Lower leg skin (tissue), 4 donors: ENCODE measurements around the gene TTC1. TPM values are rescaled to one million over a fixed set of nuclear protein-coding genes. Genes with fewer than 3 reads are reported as not detected.

ENCODE experiments used
- DNase-seq, 2 donors: peaks; one replicate each; pipeline ENCODE4 v3.0.0-alpha.2; 2019; ENCODE audit warnings: low spot score in 2 of 2
- H3K4me3 ChIP-seq: fragments of 200-600 bp; sonication (generic); 2 replicates; pipeline ENCODE4 v1.5.1; 2017; ENCODE audit warnings: mild to moderate bottlenecking, low read depth; ENCODE audit not compliant: poor library complexity, severe bottlenecking
- POLR2A ChIP-seq, 2 donors: fragments of 450-650 bp; IDR thresholded peaks; one replicate each; pipeline ENCODE4 v1.6.1; 2016 to 2017; ENCODE audit warnings: antibody characterized with exemption in 2 of 2, mild to moderate bottlenecking in 1 of 2, moderate library complexity in 1 of 2
- WGBS, 2 donors: methylation state at CpG; one replicate each; pipeline ENCODE4 v1.1.5; 2018; 5-methylcytosine and 5-hydroxymethylcytosine counted together
- intact Hi-C: fragments of 100-400 bp; cut with DNase I; formaldehyde crosslinking; loops from one replicate; pipeline ENCODE4 v1.15.0; 2023; ENCODE audit warnings: low total_unique reads
- total RNA-seq, 4 donors: library from RNA; depleted of rRNA; stranded (reverse); fragments of >200 nt; gene quantifications; one replicate each; pipeline ENCODE4 v1.1.0, GENCODE V29; 2016
- TF ChIP-seq, protein P1 (sequence below), 3 donors: fragments of 450-650 bp; IDR thresholded peaks; one replicate each; pipeline ENCODE4 v1.5.1; 2016; ENCODE audit warnings: antibody characterized with exemption in 3 of 3, mild to moderate bottlenecking in 3 of 3, moderate library complexity in 2 of 3

TTC1 gene
- total RNA-seq, 4 donors from 2014 or later: 28.5 to 39.3 (median 36.2) TPM

DNA sequence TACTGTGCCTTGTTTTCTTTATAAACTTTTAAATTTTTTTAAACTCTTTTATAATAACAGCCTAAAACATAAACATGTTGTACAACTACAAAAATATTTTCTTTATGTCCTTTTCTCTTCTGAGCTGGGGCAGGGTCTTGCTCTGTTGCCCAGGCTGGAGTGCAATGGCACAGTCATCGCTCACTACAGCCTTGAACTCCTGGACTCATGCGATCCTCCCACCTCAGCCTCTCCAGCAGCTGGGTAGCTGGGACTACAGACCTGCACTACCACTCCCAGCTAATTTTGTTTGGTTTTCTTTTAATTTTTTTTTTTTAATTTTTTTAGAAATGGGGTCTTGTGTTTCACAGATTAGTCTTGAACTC lies 31.5 kb downstream of the TTC1 start:
- DNase-seq: no peak
- no peak for TF ChIP-seq POLR2A (IDR thresholded peaks at IDR 0.05)
- TF ChIP-seq, protein P1, sequence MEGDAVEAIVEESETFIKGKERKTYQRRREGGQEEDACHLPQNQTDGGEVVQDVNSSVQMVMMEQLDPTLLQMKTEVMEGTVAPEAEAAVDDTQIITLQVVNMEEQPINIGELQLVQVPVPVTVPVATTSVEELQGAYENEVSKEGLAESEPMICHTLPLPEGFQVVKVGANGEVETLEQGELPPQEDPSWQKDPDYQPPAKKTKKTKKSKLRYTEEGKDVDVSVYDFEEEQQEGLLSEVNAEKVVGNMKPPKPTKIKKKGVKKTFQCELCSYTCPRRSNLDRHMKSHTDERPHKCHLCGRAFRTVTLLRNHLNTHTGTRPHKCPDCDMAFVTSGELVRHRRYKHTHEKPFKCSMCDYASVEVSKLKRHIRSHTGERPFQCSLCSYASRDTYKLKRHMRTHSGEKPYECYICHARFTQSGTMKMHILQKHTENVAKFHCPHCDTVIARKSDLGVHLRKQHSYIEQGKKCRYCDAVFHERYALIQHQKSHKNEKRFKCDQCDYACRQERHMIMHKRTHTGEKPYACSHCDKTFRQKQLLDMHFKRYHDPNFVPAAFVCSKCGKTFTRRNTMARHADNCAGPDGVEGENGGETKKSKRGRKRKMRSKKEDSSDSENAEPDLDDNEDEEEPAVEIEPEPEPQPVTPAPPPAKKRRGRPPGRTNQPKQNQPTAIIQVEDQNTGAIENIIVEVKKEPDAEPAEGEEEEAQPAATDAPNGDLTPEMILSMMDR (IDR thresholded peaks at IDR 0.05): no peak
- intact Hi-C loops: no loop called here
- H3K4me3 ChIP-seq: no peak overlapping the region
- 98 to 100% methylated on average over 2 of the region's 2 CpGs for WGBS, 2 donors

DNA sequence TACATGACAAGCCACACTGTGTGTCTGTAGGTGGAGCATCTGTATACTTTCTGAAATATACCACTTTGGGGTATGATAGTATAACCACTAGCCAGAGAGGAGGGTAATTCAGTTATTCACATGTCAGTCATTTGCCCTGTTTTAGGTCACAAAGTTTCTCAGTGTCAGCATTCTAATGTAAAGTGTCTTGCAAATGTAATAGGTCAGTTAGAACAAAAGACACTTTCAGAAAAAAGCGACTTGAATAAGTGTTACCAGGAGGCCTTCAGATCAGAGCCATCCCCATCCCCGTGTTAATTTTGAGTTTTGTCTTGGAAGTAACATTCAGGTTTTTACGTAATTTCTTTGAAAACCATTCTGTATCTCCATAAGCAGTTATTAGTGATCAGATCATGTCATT lies 33.7 kb downstream of the TTC1 start:
- intact Hi-C loops: no loop called here
- WGBS, 2 donors: 82 to 89% methylated on average over 3 of the region's 3 CpGs

DNA sequence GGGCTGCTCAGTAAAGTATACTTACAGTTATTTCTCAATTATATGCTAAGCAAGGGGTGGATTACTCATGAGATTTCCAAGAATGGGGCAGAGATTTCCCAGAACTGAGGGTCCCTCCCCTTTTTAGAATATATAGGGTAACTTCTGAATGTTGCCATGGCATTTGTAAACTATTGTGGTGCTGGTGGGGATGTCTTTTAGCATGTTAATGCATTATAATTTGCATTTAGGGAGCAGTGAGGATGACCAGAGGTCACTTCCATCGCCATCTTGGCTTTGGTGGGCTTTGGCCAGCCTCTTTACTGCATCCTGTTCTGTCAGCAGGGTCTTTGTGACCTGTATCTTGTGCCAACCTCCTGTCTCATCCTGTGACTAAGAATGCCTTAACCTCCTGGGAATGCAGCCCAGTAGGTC lies 35.5 kb downstream of the TTC1 start:
- TF ChIP-seq, protein P1 (IDR thresholded peaks at IDR 0.05): no peak
- TF ChIP-seq POLR2A (IDR thresholded peaks at IDR 0.05): no peak
- no peak overlapping the region for H3K4me3 ChIP-seq
- intact Hi-C loops: no loop called here
- WGBS, 2 donors: 87 to 95% methylated on average over 1 of the region's 1 CpG
- no peak for DNase-seq

More for the DNA sequence above, 33.7 kb downstream of the TTC1 start:
- TF ChIP-seq, protein P1 (IDR thresholded peaks at IDR 0.05): no peak
- TF ChIP-seq POLR2A (IDR thresholded peaks at IDR 0.05): no peak
- no peak for DNase-seq
- H3K4me3 ChIP-seq: no peak overlapping the region

DNA sequence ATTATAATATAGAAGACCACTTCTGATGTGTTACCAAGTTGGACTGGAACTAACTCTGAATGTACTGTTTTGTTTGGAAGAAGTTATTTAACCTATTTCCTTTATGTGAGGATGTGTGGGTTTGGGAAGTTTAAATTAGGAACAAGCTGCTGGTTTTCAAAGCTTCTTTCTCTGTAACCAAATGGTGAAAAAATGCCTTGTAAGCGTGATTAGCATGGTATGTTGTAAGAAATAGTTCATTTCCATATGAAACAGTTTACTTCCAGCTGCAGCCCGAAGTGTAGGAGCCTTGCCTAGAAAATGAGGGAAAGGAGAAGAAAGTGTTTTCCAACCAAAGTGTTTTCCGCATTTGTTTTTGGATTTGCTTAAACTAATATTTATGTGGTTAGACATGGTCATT lies 36.0 kb downstream of the TTC1 start:
- no peak for DNase-seq
- TF ChIP-seq, protein P1 (IDR thresholded peaks at IDR 0.05): no peak
- TF ChIP-seq POLR2A (IDR thresholded peaks at IDR 0.05): no peak
- 65 to 67% methylated on average over 3 of the region's 3 CpGs for WGBS, 2 donors
- intact Hi-C loops: no loop called here
- no peak overlapping the region for H3K4me3 ChIP-seq

DNA sequence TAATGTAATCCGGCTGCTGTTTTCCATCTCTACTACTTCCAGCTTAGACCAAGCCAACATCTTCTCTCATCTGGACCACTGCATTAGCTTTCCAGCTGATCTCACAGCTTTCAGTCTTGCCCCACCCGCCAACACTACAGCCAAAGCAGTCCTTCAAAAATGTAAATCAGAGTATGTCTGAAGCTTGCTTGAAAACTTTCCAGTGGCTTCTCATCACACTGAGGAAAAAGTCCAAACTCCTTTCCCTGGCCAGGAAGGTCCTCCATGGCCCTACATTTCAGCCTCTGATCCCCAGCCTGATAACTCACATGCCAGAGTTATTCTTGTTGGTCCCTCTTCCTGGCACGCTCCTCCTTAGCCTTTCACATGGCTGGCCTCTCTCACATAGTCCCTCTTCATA lies 38.5 kb downstream of the TTC1 start:
- TF ChIP-seq, protein P1 (IDR thresholded peaks at IDR 0.05): no peak
- TF ChIP-seq POLR2A (IDR thresholded peaks at IDR 0.05): no peak
- intact Hi-C loops: no loop called here
- 57 to 71% methylated on average over 3 of the region's 3 CpGs for WGBS, 2 donors
- DNase-seq: no peak
- no peak overlapping the region for H3K4me3 ChIP-seq

DNA sequence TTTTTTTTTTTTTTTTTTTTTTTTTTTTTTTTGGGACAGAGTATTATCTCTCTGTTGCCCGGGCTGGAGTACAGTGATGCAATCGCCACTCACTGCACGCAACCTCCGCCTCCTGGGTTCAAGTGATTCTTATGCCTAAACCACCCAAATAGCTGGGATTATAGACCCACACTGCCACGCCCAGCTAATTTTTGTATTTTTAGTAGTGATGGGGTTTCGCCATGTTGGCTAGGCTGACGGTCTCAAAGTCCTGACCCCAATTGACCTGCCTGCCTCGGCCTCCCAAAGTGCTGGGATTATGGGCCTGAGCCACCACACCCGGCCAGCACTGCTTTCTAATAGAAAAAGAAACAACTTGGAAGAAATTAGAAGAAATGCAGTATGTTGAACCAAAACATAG lies 39.2 kb downstream of the TTC1 start:
- DNase-seq: peak; percentile 24 to 87
- 73 to 76% methylated on average over 9 of the region's 9 CpGs for WGBS, 2 donors
- TF ChIP-seq POLR2A (IDR thresholded peaks at IDR 0.05): no peak
- TF ChIP-seq, protein P1 (IDR thresholded peaks at IDR 0.05): no peak
- H3K4me3 ChIP-seq: no peak overlapping the region
- intact Hi-C loops: no loop called here
